ENCODE data around the gene CIB4. TPM values are rescaled to one million over a fixed set of nuclear protein-coding genes. Genes with fewer than 3 reads are reported as not detected.

Gene CIB4
- total RNA-seq, 2 donors from 2014 or later, result not detected

DNA sequence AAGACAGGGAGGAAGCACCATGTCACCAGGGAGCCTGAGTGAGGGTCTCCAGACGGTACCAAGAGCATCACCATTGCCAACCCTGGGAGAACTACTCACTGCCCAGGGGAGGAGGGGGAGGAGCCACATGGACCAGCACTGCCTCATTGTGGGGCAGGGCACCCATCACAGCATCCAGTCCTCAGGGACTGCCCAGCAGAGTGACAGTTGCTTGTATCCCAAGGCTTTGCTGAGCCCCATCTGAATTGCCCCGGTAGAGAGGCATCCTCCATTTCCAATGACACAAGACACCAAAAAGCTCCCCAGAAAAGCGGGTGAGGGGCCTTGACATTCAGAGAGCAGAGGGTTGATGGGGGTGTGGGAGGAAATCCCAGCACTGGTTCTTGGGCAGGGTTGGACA, 6.8 kb upstream of the CIB4 start:
- DNase-seq, result no peak
- H3K4me3 ChIP-seq, result no peak overlapping the region
- H3K9me3 ChIP-seq, result no peaks in the 10 kb centered on the region
- no peak overlapping the region for H3K27ac ChIP-seq
- intact Hi-C loops (cut with DNase I), result no loop called here
- no peaks in the 10 kb centered on the region for H3K36me3 ChIP-seq (replicated peaks in 1 of 2; ENCODE audit: insufficient read depth in 1 of 2, low read depth in 2 of 2)
- no peaks in the 10 kb centered on the region for H3K4me1 ChIP-seq
- no peak for ATAC-seq
- TF ChIP-seq POLR2A (IDR thresholded peaks at IDR 0.05), result no peak
- TF ChIP-seq, protein P1, sequence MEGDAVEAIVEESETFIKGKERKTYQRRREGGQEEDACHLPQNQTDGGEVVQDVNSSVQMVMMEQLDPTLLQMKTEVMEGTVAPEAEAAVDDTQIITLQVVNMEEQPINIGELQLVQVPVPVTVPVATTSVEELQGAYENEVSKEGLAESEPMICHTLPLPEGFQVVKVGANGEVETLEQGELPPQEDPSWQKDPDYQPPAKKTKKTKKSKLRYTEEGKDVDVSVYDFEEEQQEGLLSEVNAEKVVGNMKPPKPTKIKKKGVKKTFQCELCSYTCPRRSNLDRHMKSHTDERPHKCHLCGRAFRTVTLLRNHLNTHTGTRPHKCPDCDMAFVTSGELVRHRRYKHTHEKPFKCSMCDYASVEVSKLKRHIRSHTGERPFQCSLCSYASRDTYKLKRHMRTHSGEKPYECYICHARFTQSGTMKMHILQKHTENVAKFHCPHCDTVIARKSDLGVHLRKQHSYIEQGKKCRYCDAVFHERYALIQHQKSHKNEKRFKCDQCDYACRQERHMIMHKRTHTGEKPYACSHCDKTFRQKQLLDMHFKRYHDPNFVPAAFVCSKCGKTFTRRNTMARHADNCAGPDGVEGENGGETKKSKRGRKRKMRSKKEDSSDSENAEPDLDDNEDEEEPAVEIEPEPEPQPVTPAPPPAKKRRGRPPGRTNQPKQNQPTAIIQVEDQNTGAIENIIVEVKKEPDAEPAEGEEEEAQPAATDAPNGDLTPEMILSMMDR (IDR thresholded peaks at IDR 0.05), result no peak
- no peaks in the 10 kb centered on the region for H3K27me3 ChIP-seq
- 83 to 96% methylated on average over 3 of the region's 3 CpGs for WGBS, 2 donors

DNA sequence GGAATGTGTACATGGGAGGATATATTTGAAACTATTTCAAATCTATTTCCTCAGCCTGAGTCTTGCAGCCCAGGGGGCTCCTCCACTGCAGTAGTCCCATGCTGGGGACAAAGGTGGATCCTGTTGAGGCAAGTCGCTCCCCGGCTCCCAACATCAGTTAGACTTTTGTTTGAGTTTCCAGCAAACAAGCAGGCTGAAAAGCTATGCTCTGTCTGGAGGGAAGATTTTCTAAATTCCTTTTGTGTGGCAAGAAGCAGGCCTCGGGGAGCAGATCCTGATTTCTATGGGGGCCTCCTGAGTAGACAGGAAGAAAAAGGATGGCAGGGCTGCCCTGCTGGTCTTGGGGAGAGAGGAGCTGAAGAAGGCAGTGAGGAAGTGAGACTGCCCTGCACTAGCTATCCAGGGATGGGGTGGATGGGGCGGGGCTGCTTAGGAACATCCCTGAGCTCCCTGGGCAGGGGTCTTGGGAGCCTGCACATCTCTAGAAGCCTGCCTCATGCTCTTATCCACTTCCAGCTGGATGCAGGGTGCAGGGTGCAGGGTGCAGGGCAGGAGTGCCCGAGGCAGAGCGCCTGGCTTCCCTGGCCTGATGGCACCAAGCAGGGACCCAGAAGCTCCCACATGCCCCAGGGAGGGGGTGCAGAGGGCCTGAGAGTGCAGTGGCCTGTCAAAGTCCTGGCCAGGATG, 6.0 kb upstream of the CIB4 start:
- no peaks in the 10 kb centered on the region for H3K9me3 ChIP-seq
- no peaks in the 10 kb centered on the region for H3K27me3 ChIP-seq
- no peak for DNase-seq
- no peaks in the 10 kb centered on the region for H3K4me1 ChIP-seq
- TF ChIP-seq POLR2A (IDR thresholded peaks at IDR 0.05), result no peak
- TF ChIP-seq, protein P1 (IDR thresholded peaks at IDR 0.05), result no peak
- H3K4me3 ChIP-seq, result no peak overlapping the region
- intact Hi-C loops (cut with DNase I), result no loop called here
- no peak for ATAC-seq
- no peak overlapping the region for H3K27ac ChIP-seq
- no peaks in the 10 kb centered on the region for H3K36me3 ChIP-seq (replicated peaks in 1 of 2; ENCODE audit: insufficient read depth in 1 of 2, low read depth in 2 of 2)
- 88 to 90% methylated on average over 4 to 6 of the region's 6 CpGs for WGBS, 2 donors

DNA sequence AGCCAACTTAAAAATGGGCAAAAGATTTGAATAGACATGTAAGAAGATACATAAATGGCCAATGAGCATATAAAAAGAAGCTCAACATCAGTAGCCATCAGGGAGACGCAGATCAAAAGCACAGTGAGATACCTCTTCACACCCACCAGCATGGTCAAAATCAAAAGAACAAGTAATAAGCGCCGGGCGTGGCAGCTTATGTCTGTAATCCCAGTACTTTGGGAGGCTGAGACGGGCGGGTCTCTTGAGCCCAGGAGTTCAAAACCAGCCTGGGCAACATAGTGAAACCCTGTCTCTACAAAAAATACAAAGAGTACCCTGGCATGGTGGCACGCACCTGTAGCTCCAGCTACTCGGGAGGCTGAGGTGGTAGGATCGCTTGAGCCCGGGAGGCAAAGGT, 4.6 kb upstream of the CIB4 start:
- TF ChIP-seq, protein P1 (IDR thresholded peaks at IDR 0.05), result no peak
- TF ChIP-seq POLR2A (IDR thresholded peaks at IDR 0.05), result no peak
- WGBS, 2 donors, result 87 to 96% methylated on average over 10 of the region's 10 CpGs
- intact Hi-C loops (cut with DNase I), result no loop called here

DNA sequence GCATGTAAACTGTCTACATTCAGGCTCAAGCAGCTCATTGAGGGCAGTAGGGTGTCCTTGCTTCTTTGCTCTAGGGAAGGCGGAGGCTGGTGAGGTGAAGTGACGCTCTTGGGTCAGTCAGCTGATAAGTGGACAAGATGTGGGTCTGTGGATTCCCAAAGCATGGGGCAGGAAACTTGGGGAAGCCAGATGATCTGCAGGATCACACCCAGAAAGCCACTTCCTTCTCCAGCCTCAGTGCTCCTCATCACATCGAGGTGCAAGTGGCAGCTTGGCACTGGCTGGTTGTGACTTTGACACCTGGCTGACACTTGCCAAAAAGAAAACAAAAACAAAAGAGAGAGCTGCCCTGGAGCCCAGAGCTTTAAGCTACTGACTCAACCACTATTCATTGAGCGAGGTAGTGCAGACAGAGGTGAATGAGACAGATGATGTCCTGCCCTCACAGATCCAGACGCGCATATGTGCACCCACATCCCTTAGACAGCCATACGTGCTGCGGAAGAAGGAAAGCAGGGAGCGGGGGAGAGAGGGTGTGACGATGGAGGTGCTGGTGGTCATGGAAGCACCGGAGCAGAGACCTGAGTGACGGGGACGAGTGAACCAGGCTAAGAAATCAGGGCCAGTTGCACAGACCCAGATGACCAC, 3.1 kb upstream of the CIB4 start:
- no peak for TF ChIP-seq POLR2A (IDR thresholded peaks at IDR 0.05)
- TF ChIP-seq, protein P1 (IDR thresholded peaks at IDR 0.05), result no peak
- H3K27ac ChIP-seq, result no peak overlapping the region
- DNase-seq (no peak), ATAC-seq (no peak)
- H3K9me3 ChIP-seq, result no peaks in the 10 kb centered on the region
- 81 to 85% methylated on average over 13 of the region's 13 CpGs for WGBS, 2 donors
- intact Hi-C loops (cut with DNase I), result no loop called here
- no peaks in the 10 kb centered on the region for H3K27me3 ChIP-seq
- H3K4me3 ChIP-seq, result no peak overlapping the region
- no peaks in the 10 kb centered on the region for H3K36me3 ChIP-seq (replicated peaks in 1 of 2; ENCODE audit: insufficient read depth in 1 of 2, low read depth in 2 of 2)
- H3K4me1 ChIP-seq, result peaks cover 9% of the 10 kb centered on the region

More for the DNA sequence above, 4.6 kb upstream of the CIB4 start:
- ATAC-seq (no peak), DNase-seq (no peak)
- peaks cover 5% of the 10 kb centered on the region for H3K4me1 ChIP-seq
- H3K27me3 ChIP-seq, result no peaks in the 10 kb centered on the region
- H3K4me3 ChIP-seq, result no peak overlapping the region
- no peaks in the 10 kb centered on the region for H3K36me3 ChIP-seq (replicated peaks in 1 of 2; ENCODE audit: insufficient read depth in 1 of 2, low read depth in 2 of 2)
- H3K9me3 ChIP-seq, result no peaks in the 10 kb centered on the region
- H3K27ac ChIP-seq, result no peak overlapping the region

DNA sequence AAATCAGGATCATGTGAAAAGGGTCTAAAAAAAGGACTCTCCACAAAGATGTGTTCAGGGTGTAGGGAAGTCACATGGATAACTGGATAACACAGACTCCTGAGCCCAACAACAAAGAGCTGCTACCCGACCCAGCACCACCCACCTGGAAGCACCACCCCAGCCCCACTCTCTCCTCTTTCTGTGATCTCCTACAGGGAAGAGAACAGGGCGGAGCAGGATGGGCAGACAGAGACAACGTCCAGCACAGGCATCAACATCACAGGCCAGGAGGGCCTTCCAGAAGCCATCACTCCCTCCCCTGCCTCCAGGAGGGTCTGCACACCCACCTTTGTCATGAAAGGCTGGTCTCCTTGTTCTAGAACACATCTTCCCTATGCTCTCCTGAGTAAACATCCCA, 1.3 kb upstream of the CIB4 start:
- Histone ChIP-seq H3K27me3 (no peaks in the 10 kb centered on the region), H3K4me3 (no peak overlapping the region), H3K27ac (no peak overlapping the region), H3K9me3 (no peaks in the 10 kb centered on the region), H3K4me1 (peaks cover 9% of the 10 kb centered on the region), H3K36me3 (replicated peaks in 1 of 2; ENCODE audit: insufficient read depth in 1 of 2, low read depth in 2 of 2) (no peaks in the 10 kb centered on the region)
- ATAC-seq (no peak), DNase-seq (no peak)
- intact Hi-C loops (cut with DNase I), result no loop called here
- WGBS, 2 donors, result 75 to 89% methylated on average over 3 of the region's 3 CpGs
- TF ChIP-seq, protein P1 (IDR thresholded peaks at IDR 0.05), result no peak
- TF ChIP-seq POLR2A (IDR thresholded peaks at IDR 0.05), result no peak
